HCT116 (cell line): ENCODE measurements around the gene MARCHF6. TPM values are rescaled to one million over a fixed set of nuclear protein-coding genes. Genes with fewer than 3 reads are reported as not detected.

Experiments
- ATAC-seq: fragments of 200-7000 bp; cut with Tn5 transposase; 2 replicates; pipeline ENCODE4 v1.9.1; 2020; ENCODE audit warnings: mild to moderate bottlenecking, moderate library complexity
- BruUV-seq: library from RNA; stranded (reverse); fragments of 400-500 nt; replicated peaks from 2 replicates; lab custom pipeline; 2021; lab: Mats Ljungman, UMichigan
- CTCF ChIA-PET: fragments of 300-600 bp; sonication (Branson Sonifier 250); formaldehyde crosslinking; loops from one replicate; lab custom pipeline; 2021; ENCODE audit warnings: antibody characterized with exemption; lab: Charles Lee
- POLR2A ChIA-PET: fragments of 300-600, 350-600 bp; sonication (Branson Sonifier 250); formaldehyde crosslinking; loops from one replicate; lab custom pipeline; 2021; ENCODE audit warnings: antibody characterized with exemption; lab: Charles Lee
- RAD21 ChIA-PET, 2 experiments: fragments of 300-600 bp; sonication (Branson Sonifier 250); formaldehyde crosslinking; loops; one replicate each; lab custom pipeline; 2023; ENCODE audit warnings: low total read pairs in 2 of 2; ENCODE audit not compliant: uncharacterized antibody in 2 of 2, unreplicated experiment in 2 of 2, low non-redundant PET in 1 of 2; lab: Charles Lee
- DNase-seq: peaks from one replicate; pipeline ENCODE4 v3.0.0-alpha.2; 2010; ENCODE audit warnings: low read depth, low spot score
- H2AFZ ChIP-seq: fragments of 200-600 bp; shearing (Covaris generic), sonication (generic); 2 replicates; pipeline ENCODE4 v1.6.1; 2017; ENCODE audit warnings: low read depth, mixed run types, mixed read lengths, antibody characterized with exemption, low read length; ENCODE audit not compliant: poor library complexity, severe bottlenecking
- H3K27ac ChIP-seq: 2 replicates; pipeline ENCODE4 v1.5.1; 2012; ENCODE audit warnings: low read depth, low read length
- H3K27me3 ChIP-seq: fragments of 200-600 bp; sonication (generic); 2 replicates; pipeline ENCODE4 v1.6.1; 2016; ENCODE audit warnings: mixed run types, low read length, mixed read lengths; ENCODE audit not compliant: insufficient read depth
- H3K36me3 ChIP-seq, 2 experiments: fragments of 200-500 bp in 1 of 2; fragments of 200-600 bp in 1 of 2; sonication (Bioruptor generic) in 1 of 2; sonication (generic) in 1 of 2; 2 replicates each; pipeline versions ENCODE4 v1.5.1 to v1.6.1; 2014 to 2016; ENCODE audit warnings: low read length in 2 of 2, inconsistent platforms in 1 of 2, mixed read lengths in 1 of 2, mixed run types in 1 of 2; ENCODE audit not compliant: insufficient read depth in 2 of 2, control insufficient read depth in 1 of 2
- H3K4me1 ChIP-seq, 2 experiments: fragments of 200-600 bp in 1 of 2; sonication (generic) in 1 of 2; 2 replicates each; pipeline versions ENCODE4 v1.5.1 to v1.6.1; 2012 to 2017; ENCODE audit warnings: low read length in 2 of 2, inconsistent platforms in 1 of 2, mild to moderate bottlenecking in 1 of 2, mixed read lengths in 1 of 2, mixed run types in 1 of 2, moderate library complexity in 1 of 2; ENCODE audit not compliant: insufficient read depth in 2 of 2, control insufficient read depth in 1 of 2
- H3K4me2 ChIP-seq: fragments of 200-600 bp; sonication (generic); 2 replicates; pipeline ENCODE4 v1.6.1; 2017; ENCODE audit warnings: mixed run types, low read length, mixed read lengths
- H3K4me3 ChIP-seq, 2 experiments: fragments of 200-600 bp in 1 of 2; sonication (generic) in 1 of 2; replicated peaks in 1 of 2; 2 replicates each; pipeline ENCODE4 v1.5.1; 2011 to 2016; ENCODE audit warnings: low read length in 2 of 2, control low read depth in 1 of 2, low read depth in 1 of 2, mild to moderate bottlenecking in 1 of 2, mixed read lengths in 1 of 2, mixed run types in 1 of 2
- H3K79me2 ChIP-seq: fragments of 200-600 bp; sonication (generic); 2 replicates; pipeline ENCODE4 v1.6.1; 2017; ENCODE audit warnings: mild to moderate bottlenecking, mixed run types, low read length, moderate library complexity, mixed read lengths; ENCODE audit not compliant: insufficient read depth
- H3K9ac ChIP-seq: fragments of 200-600 bp; sonication (generic); 2 replicates; pipeline ENCODE4 v1.6.1; 2016; ENCODE audit warnings: low read length, mixed read lengths
- H3K9me2 ChIP-seq: fragments of 200-600 bp; sonication (generic), shearing (Covaris generic); 2 replicates; pipeline ENCODE4 v1.6.1; 2017; ENCODE audit warnings: mixed run types, mild to moderate bottlenecking, moderate library complexity; ENCODE audit not compliant: insufficient read depth
- H3K9me3 ChIP-seq, 2 experiments: fragments of 200-500 bp in 1 of 2; fragments of 200-600 bp in 1 of 2; sonication (Bioruptor generic) in 1 of 2; sonication (generic) in 1 of 2; 2 replicates each; pipeline ENCODE4 v1.6.1; 2014 to 2017; ENCODE audit warnings: low read length in 2 of 2, mixed read lengths in 2 of 2, inconsistent platforms in 1 of 2, low read depth in 1 of 2, mild to moderate bottlenecking in 1 of 2, mixed run types in 1 of 2, moderate library complexity in 1 of 2; ENCODE audit not compliant: control insufficient read depth in 1 of 2, insufficient read depth in 1 of 2
- H4K20me1 ChIP-seq: fragments of 200-600 bp; sonication (generic), shearing (Covaris generic); 2 replicates; pipeline ENCODE4 v1.6.1; 2017; ENCODE audit warnings: mixed run types, mild to moderate bottlenecking, moderate library complexity; ENCODE audit not compliant: insufficient read depth
- ELF1 ChIP-seq: IDR thresholded peaks from 2 replicates; pipeline ENCODE4 v1.6.1; 2012; ENCODE audit warnings: low read depth, borderline replicate concordance
- POLR2A ChIP-seq: IDR thresholded peaks from 2 replicates; pipeline ENCODE4 v1.7.0; 2011; ENCODE audit warnings: borderline replicate concordance; ENCODE audit not compliant: insufficient read depth, insufficient read length; ENCODE audit errors: extremely low read depth
- SRF ChIP-seq: IDR thresholded peaks from 2 replicates; pipeline ENCODE4 v1.6.1; 2012; ENCODE audit warnings: low read depth
- ZFX ChIP-seq: fragments of 450-650 bp; IDR thresholded peaks from 2 replicates; pipeline ENCODE4 v1.6.1; 2017
- intact Hi-C: fragments of 100-400 bp; cut with micrococcal nuclease; formaldehyde crosslinking; loops from 2 replicates; pipeline ENCODE4 v1.10.0; 2022
- total RNA-seq: library from RNA; stranded (reverse); gene quantifications from one replicate; pipeline ENCODE4 v1.2.1, GENCODE V29; 2021; ENCODE audit not compliant: unreplicated experiment
- TF ChIP-seq, protein P1 (sequence below): IDR thresholded peaks from 2 replicates; pipeline ENCODE4 v1.6.1; 2012
- TF ChIP-seq, protein P2 (sequence below): IDR thresholded peaks from 2 replicates; pipeline ENCODE4 v1.6.1; 2012
- TF ChIP-seq, protein P3 (sequence below): IDR thresholded peaks from 2 replicates; pipeline ENCODE4 v1.6.1; 2012; ENCODE audit warnings: low read depth

The MARCHF6 gene
- total RNA-seq, 1 experiment from 2014 or later, result 144 TPM

DNA sequence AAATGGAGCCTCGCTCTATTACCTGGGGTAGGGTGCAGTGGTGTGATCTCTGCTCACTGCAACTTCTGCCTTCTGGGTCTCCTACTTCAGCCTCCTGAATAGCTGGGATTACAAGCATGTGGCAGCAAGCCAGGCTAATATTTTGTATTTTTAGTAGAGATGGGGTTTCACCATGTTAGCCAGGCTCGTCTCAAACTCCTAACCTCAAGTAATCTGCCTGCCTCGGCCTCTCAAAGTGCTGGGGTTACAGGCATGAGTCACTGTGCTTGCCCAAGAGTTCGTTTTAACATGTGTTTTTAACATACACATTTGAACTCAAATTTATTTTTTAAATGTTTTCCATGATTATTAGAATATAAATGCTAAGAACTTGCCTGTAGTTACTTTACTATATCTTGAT is 34.2 kb downstream of the MARCHF6 start:
- ChIA-PET POLR2A (no interaction called here), CTCF (no interaction called here), RAD21 (no interaction called here)
- no peak overlapping the region for H3K4me3 ChIP-seq
- no peak overlapping the region for H3K9ac ChIP-seq
- H3K36me3 ChIP-seq, result peaks cover 24 to 39% of the 10 kb centered on the region in 2 experiments
- no peak overlapping the region for H3K4me2 ChIP-seq
- H2AFZ ChIP-seq, result no peak overlapping the region
- intact Hi-C loops, result no loop called here
- no peaks in the 10 kb centered on the region for H3K9me2 ChIP-seq
- DNase-seq (no peak), ATAC-seq (no peak)
- H3K79me2 ChIP-seq, result peaks cover 57% of the 10 kb centered on the region
- peaks cover 2% of the 10 kb centered on the region; the same call in 1 of the 2 replicates for H4K20me1 ChIP-seq
- no peak overlapping the region for H3K27ac ChIP-seq
- H3K9me3 ChIP-seq, result no peaks in the 10 kb centered on the region
- H3K4me1 ChIP-seq, result no peaks in the 10 kb centered on the region
- BruUV-seq, result no TSS peak
- no peaks in the 10 kb centered on the region for H3K27me3 ChIP-seq
- TF ChIP-seq SRF (no peak), ELF1 (no peak), POLR2A (no peak), ZFX (no peak)
- TF ChIP-seq, protein P1, sequence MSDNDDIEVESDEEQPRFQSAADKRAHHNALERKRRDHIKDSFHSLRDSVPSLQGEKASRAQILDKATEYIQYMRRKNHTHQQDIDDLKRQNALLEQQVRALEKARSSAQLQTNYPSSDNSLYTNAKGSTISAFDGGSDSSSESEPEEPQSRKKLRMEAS, result no peak
- TF ChIP-seq, protein P2, sequence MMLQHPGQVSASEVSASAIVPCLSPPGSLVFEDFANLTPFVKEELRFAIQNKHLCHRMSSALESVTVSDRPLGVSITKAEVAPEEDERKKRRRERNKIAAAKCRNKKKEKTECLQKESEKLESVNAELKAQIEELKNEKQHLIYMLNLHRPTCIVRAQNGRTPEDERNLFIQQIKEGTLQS, result no peak
- TF ChIP-seq, protein P3, sequence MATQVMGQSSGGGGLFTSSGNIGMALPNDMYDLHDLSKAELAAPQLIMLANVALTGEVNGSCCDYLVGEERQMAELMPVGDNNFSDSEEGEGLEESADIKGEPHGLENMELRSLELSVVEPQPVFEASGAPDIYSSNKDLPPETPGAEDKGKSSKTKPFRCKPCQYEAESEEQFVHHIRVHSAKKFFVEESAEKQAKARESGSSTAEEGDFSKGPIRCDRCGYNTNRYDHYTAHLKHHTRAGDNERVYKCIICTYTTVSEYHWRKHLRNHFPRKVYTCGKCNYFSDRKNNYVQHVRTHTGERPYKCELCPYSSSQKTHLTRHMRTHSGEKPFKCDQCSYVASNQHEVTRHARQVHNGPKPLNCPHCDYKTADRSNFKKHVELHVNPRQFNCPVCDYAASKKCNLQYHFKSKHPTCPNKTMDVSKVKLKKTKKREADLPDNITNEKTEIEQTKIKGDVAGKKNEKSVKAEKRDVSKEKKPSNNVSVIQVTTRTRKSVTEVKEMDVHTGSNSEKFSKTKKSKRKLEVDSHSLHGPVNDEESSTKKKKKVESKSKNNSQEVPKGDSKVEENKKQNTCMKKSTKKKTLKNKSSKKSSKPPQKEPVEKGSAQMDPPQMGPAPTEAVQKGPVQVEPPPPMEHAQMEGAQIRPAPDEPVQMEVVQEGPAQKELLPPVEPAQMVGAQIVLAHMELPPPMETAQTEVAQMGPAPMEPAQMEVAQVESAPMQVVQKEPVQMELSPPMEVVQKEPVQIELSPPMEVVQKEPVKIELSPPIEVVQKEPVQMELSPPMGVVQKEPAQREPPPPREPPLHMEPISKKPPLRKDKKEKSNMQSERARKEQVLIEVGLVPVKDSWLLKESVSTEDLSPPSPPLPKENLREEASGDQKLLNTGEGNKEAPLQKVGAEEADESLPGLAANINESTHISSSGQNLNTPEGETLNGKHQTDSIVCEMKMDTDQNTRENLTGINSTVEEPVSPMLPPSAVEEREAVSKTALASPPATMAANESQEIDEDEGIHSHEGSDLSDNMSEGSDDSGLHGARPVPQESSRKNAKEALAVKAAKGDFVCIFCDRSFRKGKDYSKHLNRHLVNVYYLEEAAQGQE, result no peak
